ENCODE data around the gene DRP2. TPM values are rescaled to one million over a fixed set of nuclear protein-coding genes. Genes with fewer than 3 reads are reported as not detected.

The DRP2 gene
- total RNA-seq, 1 experiment from 2014 or later: 0.40 TPM

GRCh38 chrX:101219864-101220346, 319 bp downstream of the DRP2 start:
- no peak for DNase-seq (ENCODE audit: unreplicated experiment)
- Mint-ChIP-seq H3K4me3 (ENCODE audit: unreplicated experiment) (no peak overlapping the region), H3K4me1 (ENCODE audit: insufficient read depth, unreplicated experiment) (no peaks in the 10 kb centered on the region), H3K27ac (ENCODE audit: low read depth, unreplicated experiment) (no peak overlapping the region), H3K9me3 (ENCODE audit: unreplicated experiment) (no peaks in the 10 kb centered on the region), H3K27me3 (ENCODE audit: insufficient read depth, unreplicated experiment) (peaks cover 57% of the 10 kb centered on the region), H3K36me3 (ENCODE audit: insufficient read depth, unreplicated experiment) (no peaks in the 10 kb centered on the region)
- no TSS peak for BruUV-seq (replicated peaks)
- intact Hi-C loops (cut with micrococcal nuclease): no loop called here
- TF ChIP-seq, protein P1, sequence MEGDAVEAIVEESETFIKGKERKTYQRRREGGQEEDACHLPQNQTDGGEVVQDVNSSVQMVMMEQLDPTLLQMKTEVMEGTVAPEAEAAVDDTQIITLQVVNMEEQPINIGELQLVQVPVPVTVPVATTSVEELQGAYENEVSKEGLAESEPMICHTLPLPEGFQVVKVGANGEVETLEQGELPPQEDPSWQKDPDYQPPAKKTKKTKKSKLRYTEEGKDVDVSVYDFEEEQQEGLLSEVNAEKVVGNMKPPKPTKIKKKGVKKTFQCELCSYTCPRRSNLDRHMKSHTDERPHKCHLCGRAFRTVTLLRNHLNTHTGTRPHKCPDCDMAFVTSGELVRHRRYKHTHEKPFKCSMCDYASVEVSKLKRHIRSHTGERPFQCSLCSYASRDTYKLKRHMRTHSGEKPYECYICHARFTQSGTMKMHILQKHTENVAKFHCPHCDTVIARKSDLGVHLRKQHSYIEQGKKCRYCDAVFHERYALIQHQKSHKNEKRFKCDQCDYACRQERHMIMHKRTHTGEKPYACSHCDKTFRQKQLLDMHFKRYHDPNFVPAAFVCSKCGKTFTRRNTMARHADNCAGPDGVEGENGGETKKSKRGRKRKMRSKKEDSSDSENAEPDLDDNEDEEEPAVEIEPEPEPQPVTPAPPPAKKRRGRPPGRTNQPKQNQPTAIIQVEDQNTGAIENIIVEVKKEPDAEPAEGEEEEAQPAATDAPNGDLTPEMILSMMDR (IDR thresholded peaks at IDR 0.05; ENCODE audit: unreplicated experiment): no peak
- CTCF ChIA-PET: no interaction called here
- POLR2A ChIA-PET: no interaction called here

DNA sequence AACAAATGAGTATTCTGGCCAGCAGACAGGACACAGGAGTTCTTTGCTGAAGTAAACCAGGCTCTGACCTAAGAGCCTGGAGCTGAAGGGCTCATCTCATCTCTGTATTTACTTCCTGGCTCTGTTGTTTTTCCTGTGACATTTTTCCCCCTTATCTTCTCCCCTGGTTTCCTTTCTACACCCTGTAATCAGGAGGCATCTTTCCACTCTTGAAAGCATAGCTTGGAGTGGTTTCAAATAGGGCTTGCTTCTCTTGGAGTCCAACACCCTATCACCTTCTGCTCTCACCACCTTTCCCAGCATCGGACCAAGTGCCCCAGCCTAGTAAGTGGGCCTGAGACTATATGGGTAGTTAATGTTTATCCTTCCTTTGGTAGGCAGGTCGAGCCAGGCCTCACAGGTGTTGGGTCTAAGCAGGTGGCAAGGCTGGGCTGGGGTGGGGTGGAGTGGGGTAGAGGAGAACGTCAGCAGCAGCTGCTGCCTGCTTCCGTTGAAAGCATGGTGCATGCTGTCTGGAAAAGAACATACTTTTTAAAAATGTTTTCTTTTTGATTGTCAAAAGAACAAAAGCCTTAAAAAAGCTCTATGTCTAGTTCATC, 1.2 kb downstream of the DRP2 start:
- no TSS peak for BruUV-seq (replicated peaks)
- H3K36me3 Mint-ChIP-seq (ENCODE audit: insufficient read depth, unreplicated experiment): no peaks in the 10 kb centered on the region
- ChIA-PET POLR2A (no interaction called here), CTCF (no interaction called here)
- no peaks in the 10 kb centered on the region for H3K9me3 Mint-ChIP-seq (ENCODE audit: unreplicated experiment)
- intact Hi-C loops (cut with micrococcal nuclease): no loop called here
- no peak overlapping the region for H3K4me3 Mint-ChIP-seq (ENCODE audit: unreplicated experiment)
- H3K4me1 Mint-ChIP-seq (ENCODE audit: insufficient read depth, unreplicated experiment): no peaks in the 10 kb centered on the region
- TF ChIP-seq, protein P1 (IDR thresholded peaks at IDR 0.05; ENCODE audit: unreplicated experiment): no peak
- DNase-seq (ENCODE audit: unreplicated experiment): no peak
- H3K27me3 Mint-ChIP-seq (ENCODE audit: insufficient read depth, unreplicated experiment): peaks cover 48% of the 10 kb centered on the region
- no peak overlapping the region for H3K27ac Mint-ChIP-seq (ENCODE audit: low read depth, unreplicated experiment)

- CTCF ChIA-PET: interaction anchor here (0.7 kb wide), 1 partner anchor 79 kb away, joined by 3 read pairs; no protein-coding TSS in a partner anchor
- H3K36me3 Mint-ChIP-seq (ENCODE audit: insufficient read depth, unreplicated experiment): no peaks in the 10 kb centered on the region
- BruUV-seq (replicated peaks): no TSS peak
These were observed 3.6 kb downstream of the DRP2 start for GRCh38 chrX:101223226-101223625.

DNA sequence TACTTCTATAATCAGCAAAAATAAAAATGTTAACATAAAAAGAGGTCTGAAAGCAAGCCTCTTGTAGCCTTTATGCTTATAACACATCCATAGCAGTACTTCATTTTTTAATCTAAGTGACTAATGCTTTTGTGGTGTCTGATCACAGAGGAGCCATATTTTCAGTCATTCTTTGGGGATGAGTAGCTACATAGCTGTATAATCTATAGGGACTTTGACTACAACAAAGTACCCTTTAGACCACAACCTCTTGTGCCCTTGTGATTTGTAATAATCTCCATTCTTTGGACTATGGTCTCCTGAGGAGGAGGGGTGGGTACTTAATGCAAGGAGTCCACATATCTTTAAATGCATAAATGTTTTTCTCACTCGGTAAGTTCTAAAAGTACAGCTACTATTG, 9.6 kb downstream of the DRP2 start:
- CTCF ChIA-PET: interaction anchor here (0.9 kb wide), 1 partner anchor 13 kb away, joined by 3 read pairs; no protein-coding TSS in a partner anchor
- Mint-ChIP-seq H3K27ac (ENCODE audit: low read depth, unreplicated experiment) (no peak overlapping the region), H3K36me3 (ENCODE audit: insufficient read depth, unreplicated experiment) (no peaks in the 10 kb centered on the region), H3K4me3 (ENCODE audit: unreplicated experiment) (no peak overlapping the region), H3K4me1 (ENCODE audit: insufficient read depth, unreplicated experiment) (peaks cover 7% of the 10 kb centered on the region), H3K9me3 (ENCODE audit: unreplicated experiment) (no peaks in the 10 kb centered on the region), H3K27me3 (ENCODE audit: insufficient read depth, unreplicated experiment) (peaks cover 43% of the 10 kb centered on the region)
- BruUV-seq (replicated peaks): no TSS peak
- no peak for DNase-seq (ENCODE audit: unreplicated experiment)
- intact Hi-C loops (cut with micrococcal nuclease): no loop called here
- POLR2A ChIA-PET: interaction anchor here (0.7 kb wide), 1 partner anchor 1201 kb away, joined by 3 read pairs; no protein-coding TSS in a partner anchor
- TF ChIP-seq, protein P1 (IDR thresholded peaks at IDR 0.05; ENCODE audit: unreplicated experiment): no peak

More at GRCh38 chrX:101223226-101223625, 3.6 kb downstream of the DRP2 start:
- TF ChIP-seq, protein P1 (IDR thresholded peaks at IDR 0.05; ENCODE audit: unreplicated experiment): no peak
- Mint-ChIP-seq H3K4me3 (ENCODE audit: unreplicated experiment) (no peak overlapping the region), H3K4me1 (ENCODE audit: insufficient read depth, unreplicated experiment) (no peaks in the 10 kb centered on the region), H3K9me3 (ENCODE audit: unreplicated experiment) (no peaks in the 10 kb centered on the region), H3K27ac (ENCODE audit: low read depth, unreplicated experiment) (no peak overlapping the region), H3K27me3 (ENCODE audit: insufficient read depth, unreplicated experiment) (peaks cover 26% of the 10 kb centered on the region)
- DNase-seq (ENCODE audit: unreplicated experiment): no peak
- POLR2A ChIA-PET: no interaction called here
- intact Hi-C loops (cut with micrococcal nuclease): no loop called here
